Thoracic aorta (tissue), 2 donors: Measurements from ENCODE around the gene RFX4. TPM values are rescaled to one million over a fixed set of nuclear protein-coding genes. Genes with fewer than 3 reads are reported as not detected.

Experiments used
- ATAC-seq: fragments of 150-250 bp; one replicate; pipeline ENCODE4 v1.8.0; 2017; ENCODE audit warnings: low read depth; ENCODE audit not compliant: insufficient number of reproducible peaks, low FRiP score
- DNase-seq: peaks from one replicate; pipeline ENCODE4 v3.0.0-alpha.2; 2020; ENCODE audit warnings: low spot score
- H3K27ac ChIP-seq, 2 donors: fragments of 200-600 bp; sonication (generic); 1 replicate in 1 of 2; 2 replicates in 1 of 2; pipeline ENCODE4 v1.5.1; 2016; ENCODE audit warnings: mild to moderate bottlenecking in 2 of 2, moderate library complexity in 2 of 2
- H3K27me3 ChIP-seq: fragments of 200-600 bp; sonication (generic); replicated peaks from 2 replicates; pipeline ENCODE4 v1.6.0; 2016; ENCODE audit warnings: mild to moderate bottlenecking; ENCODE audit not compliant: insufficient read depth
- H3K36me3 ChIP-seq: fragments of 200-600 bp; sonication (generic); one replicate; pipeline ENCODE4 v1.5.1; 2016
- H3K4me1 ChIP-seq, 2 donors: fragments of 200-600 bp; sonication (generic); 1 replicate in 1 of 2; 2 replicates in 1 of 2; pipeline versions ENCODE4 v1.5.1 to v1.6.0; 2016; ENCODE audit warnings: low read depth in 2 of 2, mild to moderate bottlenecking in 1 of 2; ENCODE audit not compliant: control insufficient read depth in 1 of 2
- H3K4me3 ChIP-seq: fragments of 200-600 bp; sonication (generic); 2 replicates; pipeline ENCODE4 v1.5.1; 2016; ENCODE audit warnings: mild to moderate bottlenecking
- H3K9me3 ChIP-seq: fragments of 200-600 bp; sonication (generic); 2 replicates; pipeline ENCODE4 v1.5.1; 2016
- total RNA-seq, 2 donors: library from RNA; depleted of rRNA; stranded (reverse); fragments of >200 nt; gene quantifications; one replicate each; pipeline versions ENCODE4 v1.1.0 to v1.2.3, GENCODE V29; 2016
- TF ChIP-seq, protein P1 (sequence below): fragments of 200-600 bp; sonication (generic); IDR thresholded peaks from one replicate; pipeline ENCODE4 v1.5.1; 2019; ENCODE audit warnings: antibody characterized with exemption

RFX4 gene
- total RNA-seq, 2 donors from 2014 or later, result not detected

- no peak overlapping the region for H3K27ac ChIP-seq
- DNase-seq, result no peak
- TF ChIP-seq, protein P1, sequence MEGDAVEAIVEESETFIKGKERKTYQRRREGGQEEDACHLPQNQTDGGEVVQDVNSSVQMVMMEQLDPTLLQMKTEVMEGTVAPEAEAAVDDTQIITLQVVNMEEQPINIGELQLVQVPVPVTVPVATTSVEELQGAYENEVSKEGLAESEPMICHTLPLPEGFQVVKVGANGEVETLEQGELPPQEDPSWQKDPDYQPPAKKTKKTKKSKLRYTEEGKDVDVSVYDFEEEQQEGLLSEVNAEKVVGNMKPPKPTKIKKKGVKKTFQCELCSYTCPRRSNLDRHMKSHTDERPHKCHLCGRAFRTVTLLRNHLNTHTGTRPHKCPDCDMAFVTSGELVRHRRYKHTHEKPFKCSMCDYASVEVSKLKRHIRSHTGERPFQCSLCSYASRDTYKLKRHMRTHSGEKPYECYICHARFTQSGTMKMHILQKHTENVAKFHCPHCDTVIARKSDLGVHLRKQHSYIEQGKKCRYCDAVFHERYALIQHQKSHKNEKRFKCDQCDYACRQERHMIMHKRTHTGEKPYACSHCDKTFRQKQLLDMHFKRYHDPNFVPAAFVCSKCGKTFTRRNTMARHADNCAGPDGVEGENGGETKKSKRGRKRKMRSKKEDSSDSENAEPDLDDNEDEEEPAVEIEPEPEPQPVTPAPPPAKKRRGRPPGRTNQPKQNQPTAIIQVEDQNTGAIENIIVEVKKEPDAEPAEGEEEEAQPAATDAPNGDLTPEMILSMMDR, result no peak
- peaks cover 0 to 11% of the 10 kb centered on the region in 2 donors for H3K4me1 ChIP-seq
- H3K9me3 ChIP-seq, result no peaks in the 10 kb centered on the region
- no peak overlapping the region for H3K4me3 ChIP-seq
- no peak for ATAC-seq
- H3K27me3 ChIP-seq, result no peaks in the 10 kb centered on the region
- no peaks in the 10 kb centered on the region for H3K36me3 ChIP-seq
Measured at GRCh38 chr12:106753526-106753925, 170.7 kb downstream of the RFX4 start.

DNA sequence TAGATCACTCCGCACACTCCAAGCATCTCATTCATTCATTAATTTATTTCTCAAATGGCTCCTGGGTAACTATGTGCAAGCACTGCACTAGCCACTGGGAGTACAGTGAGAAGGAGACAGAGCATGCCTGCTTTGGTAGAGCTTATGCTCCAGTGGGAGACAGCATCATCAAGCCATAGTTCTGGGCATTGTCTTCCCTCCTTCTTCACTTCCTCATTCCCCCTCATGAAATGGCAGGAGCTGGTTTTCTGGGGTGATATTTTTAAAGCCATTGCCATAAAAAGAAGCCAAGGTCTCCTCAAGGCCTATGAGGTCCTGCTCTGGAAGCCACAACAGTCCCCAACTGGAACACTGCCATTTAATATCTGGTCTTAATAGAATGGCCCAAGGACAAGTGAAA, 171.5 kb downstream of the RFX4 start:
- Histone ChIP-seq H3K27ac (no peak overlapping the region), H3K4me1 (peaks cover 0 to 19% of the 10 kb centered on the region in 2 donors), H3K36me3 (no peaks in the 10 kb centered on the region), H3K27me3 (no peaks in the 10 kb centered on the region), H3K4me3 (no peak overlapping the region), H3K9me3 (no peaks in the 10 kb centered on the region)
- TF ChIP-seq, protein P1, result no peak
- no peak for ATAC-seq
- no peak for DNase-seq

GRCh38 chr12:106757623-106758348, 175.0 kb downstream of the RFX4 start:
- H3K4me1 ChIP-seq, result peaks cover 5 to 36% of the 10 kb centered on the region in 2 donors
- H3K27me3 ChIP-seq, result no peaks in the 10 kb centered on the region
- H3K4me3 ChIP-seq, result no peak overlapping the region
- H3K9me3 ChIP-seq, result no peaks in the 10 kb centered on the region
- no peak overlapping the region for H3K27ac ChIP-seq
- ATAC-seq (no peak), DNase-seq (no peak)
- TF ChIP-seq, protein P1, result no peak
- no peaks in the 10 kb centered on the region for H3K36me3 ChIP-seq

DNA sequence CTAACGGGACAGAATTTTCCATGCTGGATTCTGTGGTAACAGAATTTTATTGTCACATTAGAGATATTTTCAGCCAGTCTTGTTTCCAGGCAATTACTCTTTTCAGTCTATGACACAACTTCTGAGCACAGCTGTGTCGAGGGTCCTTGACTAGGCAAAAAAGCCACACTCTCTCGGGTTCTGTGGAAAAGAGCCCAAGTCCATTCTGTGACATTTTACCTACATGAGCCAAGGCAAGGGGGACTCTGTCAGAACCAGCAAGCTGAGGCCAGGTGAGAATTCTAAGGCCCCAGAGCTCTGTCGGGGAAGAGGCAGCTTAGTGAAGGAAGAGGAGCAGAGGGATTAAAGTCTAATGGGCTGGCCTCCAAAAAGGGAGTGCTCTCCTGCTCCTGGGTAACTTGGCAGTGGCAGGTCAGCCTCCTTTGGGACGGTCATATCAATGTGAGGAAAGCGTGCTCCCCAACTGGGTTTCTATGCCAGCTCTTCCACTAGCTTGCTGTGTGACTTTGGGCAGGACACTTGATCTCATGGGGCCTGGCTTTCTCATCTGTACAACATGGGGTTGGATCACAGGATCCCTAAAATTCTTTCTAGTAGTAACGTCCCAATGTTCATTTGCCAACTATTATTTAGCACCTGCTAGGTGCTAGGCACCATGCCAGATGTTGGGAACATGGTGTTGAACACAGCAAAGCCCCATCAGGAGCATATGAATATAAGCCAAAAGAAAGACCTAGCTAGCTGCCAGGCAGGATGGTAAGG, 175.7 kb downstream of the RFX4 start:
- DNase-seq (no peak), ATAC-seq (no peak)
- H3K27ac ChIP-seq, result peak overlapping the region in 1 of 2 donors; percentile 16

More for the DNA sequence above, 175.7 kb downstream of the RFX4 start:
- H3K4me1 ChIP-seq, result peaks cover 5 to 36% of the 10 kb centered on the region in 2 donors
- H3K4me3 ChIP-seq, result no peak overlapping the region
- TF ChIP-seq, protein P1, result no peak
- H3K27me3 ChIP-seq, result no peaks in the 10 kb centered on the region
- H3K36me3 ChIP-seq, result no peaks in the 10 kb centered on the region
- no peaks in the 10 kb centered on the region for H3K9me3 ChIP-seq
